RWPE1 (cell line): Measurements from ENCODE around the gene CAMK1D.

Source experiments
- CTCF ChIA-PET: fragments of 350-600 bp; sonication (Branson Sonifier 250); formaldehyde crosslinking; extraction: SDS; loops from one replicate; lab custom pipeline; 2021; lab: Yijun Ruan, JAX
- POLR2A ChIA-PET: fragments of 400-600 bp; formaldehyde crosslinking; extraction: SDS; loops from one replicate; lab custom pipeline; 2020; ENCODE audit warnings: antibody characterized with exemption; ENCODE audit not compliant: low non-redundant PET; lab: Yijun Ruan, JAX
- DNase-seq: peaks from one replicate; pipeline ENCODE4 v3.0.0; 2012; ENCODE audit warnings: low spot score
- H3K27ac ChIP-seq: fragments of 450-650 bp; 2 replicates; pipeline ENCODE4 v1.5.1; 2017
- CTCF ChIP-seq: fragments of 450-650 bp; conservative IDR thresholded peaks from 2 replicates; pipeline ENCODE4 v1.5.1; 2017; ENCODE audit warnings: low read depth, mild to moderate bottlenecking

CAMK1D gene

DNA sequence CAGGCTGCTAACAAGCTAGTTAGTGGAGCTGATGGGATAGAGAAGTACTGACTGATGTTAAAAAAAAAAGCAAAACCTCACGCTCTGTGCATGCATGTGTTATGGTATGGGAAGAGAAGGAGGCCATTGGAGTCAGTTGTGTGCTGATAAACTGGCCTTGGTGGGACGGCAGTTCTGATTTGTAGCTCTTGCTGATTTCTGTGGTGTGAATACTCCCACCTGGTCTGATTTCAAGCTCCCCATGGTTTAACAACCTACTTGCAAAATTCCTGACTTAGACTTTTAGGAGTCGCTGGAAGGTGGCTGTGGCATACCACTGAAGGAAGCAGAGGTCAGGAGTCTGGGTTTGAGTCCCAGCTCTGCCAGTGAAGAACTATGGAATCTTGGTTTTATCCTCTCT, 15.2 kb downstream of the CAMK1D start:
- ChIA-PET POLR2A (no interaction called here), CTCF (no interaction called here)
- DNase-seq, result no peak
- no peak overlapping the region for H3K27ac ChIP-seq
- TF ChIP-seq CTCF, result no peak

DNA sequence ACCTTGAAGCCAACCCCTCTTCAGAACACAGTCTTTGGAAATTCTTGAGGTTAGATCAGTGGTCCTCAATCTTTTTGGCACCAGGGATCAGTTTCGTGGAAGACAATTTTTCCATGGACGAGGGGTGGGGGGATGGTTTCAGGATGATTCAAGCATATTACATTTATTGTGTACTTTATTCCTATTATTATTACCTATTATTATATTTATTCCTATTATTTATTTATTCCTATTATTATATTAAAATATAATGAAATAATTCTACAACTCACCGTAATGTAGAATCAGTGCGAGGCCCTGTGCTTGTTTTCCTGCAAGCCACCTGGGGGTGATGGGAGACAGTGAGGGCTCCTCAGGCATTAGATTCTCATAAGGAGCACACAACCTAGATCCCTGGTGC, 17.9 kb downstream of the CAMK1D start:
- no peak for DNase-seq
- H3K27ac ChIP-seq, result no peak overlapping the region
- POLR2A ChIA-PET, result no interaction called here
- no peak for TF ChIP-seq CTCF
- CTCF ChIA-PET, result no interaction called here

DNA sequence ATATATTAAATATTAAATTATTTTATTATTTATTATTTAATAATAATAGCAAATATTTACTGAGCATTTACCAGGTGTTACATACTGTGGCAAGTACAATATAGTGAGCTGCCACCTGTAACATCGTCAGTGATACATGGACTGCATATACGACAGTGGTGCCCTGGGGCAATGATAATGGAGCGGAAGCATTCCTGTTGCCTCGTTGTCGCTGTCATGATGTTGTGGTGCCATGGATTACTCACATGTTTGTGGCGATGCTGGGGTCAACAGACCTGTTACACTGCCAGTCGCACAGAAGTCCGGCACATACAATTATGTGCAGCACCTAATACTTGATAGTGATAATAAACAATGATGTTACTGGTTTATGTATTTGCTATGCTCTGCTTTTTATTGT, 20.6 kb downstream of the CAMK1D start:
- POLR2A ChIA-PET, result no interaction called here
- CTCF ChIA-PET, result interaction anchor here (0.6 kb wide), 1 partner anchor 188 kb away, joined by 3 read pairs; no protein-coding TSS in a partner anchor
- no peak for TF ChIP-seq CTCF
- DNase-seq, result no peak
- no peak overlapping the region for H3K27ac ChIP-seq

DNA sequence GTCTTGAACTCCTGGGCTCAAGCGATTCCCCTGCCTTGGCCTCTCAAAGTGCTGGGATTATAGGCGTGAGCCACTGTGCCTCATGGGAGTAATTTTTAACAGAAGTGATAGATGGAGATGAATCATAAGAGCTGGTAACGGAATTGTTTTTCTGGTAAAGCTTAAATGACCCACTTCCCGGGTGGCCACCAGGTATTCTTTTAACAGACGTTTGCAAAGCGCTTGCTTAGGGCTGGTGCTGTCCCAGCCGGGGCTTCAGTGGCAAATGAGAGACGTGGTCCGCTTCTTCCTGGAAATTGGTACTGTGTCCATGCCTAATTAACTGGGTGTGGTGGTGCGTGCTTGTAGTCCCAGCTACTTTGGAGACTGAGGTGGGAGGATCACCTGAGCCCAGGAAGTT, 23.5 kb downstream of the CAMK1D start:
- POLR2A ChIA-PET, result no interaction called here
- no peak for TF ChIP-seq CTCF

GRCh38 chr10:12375076-12375504, 25.7 kb downstream of the CAMK1D start:
- TF ChIP-seq CTCF, result no peak
- DNase-seq, result no peak
- ChIA-PET CTCF (no interaction called here), POLR2A (no interaction called here)
- no peak overlapping the region for H3K27ac ChIP-seq

More for the DNA sequence above, 23.5 kb downstream of the CAMK1D start:
- no peak overlapping the region for H3K27ac ChIP-seq
- CTCF ChIA-PET, result interaction anchor here (0.7 kb wide), 1 partner anchor 23 kb away, joined by 4 read pairs; no protein-coding TSS in a partner anchor
- no peak for DNase-seq

GRCh38 chr10:12376211-12376610, 26.9 kb downstream of the CAMK1D start:
- POLR2A ChIA-PET, result no interaction called here
- CTCF ChIA-PET, result no interaction called here

More at GRCh38 chr10:12376211-12376610, 26.9 kb downstream of the CAMK1D start:
- H3K27ac ChIP-seq, result no peak overlapping the region
- no peak for DNase-seq
- TF ChIP-seq CTCF, result no peak
